ENCODE results near the gene FAM83D.

DNA sequence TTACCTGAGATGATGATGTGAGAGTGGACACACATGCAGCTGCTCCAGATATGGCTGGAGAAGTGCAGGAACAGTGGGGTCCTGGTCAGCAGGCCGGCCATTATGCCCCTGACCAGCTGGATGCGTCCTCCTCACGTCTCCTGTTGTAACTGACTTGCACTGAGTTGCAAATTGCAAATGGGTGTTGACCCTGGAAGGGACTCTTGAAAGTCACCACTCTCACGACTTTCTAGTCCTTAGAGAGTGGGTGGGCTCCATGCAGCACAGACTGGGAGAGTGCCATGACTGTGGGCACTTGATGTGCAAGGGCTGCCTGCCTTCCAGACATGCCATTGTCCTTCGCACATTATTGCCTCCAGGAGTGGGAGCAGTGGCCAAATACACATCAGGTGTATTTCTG is 10.8 kb downstream of the FAM83D start:
- TF ChIP-seq, protein P1, sequence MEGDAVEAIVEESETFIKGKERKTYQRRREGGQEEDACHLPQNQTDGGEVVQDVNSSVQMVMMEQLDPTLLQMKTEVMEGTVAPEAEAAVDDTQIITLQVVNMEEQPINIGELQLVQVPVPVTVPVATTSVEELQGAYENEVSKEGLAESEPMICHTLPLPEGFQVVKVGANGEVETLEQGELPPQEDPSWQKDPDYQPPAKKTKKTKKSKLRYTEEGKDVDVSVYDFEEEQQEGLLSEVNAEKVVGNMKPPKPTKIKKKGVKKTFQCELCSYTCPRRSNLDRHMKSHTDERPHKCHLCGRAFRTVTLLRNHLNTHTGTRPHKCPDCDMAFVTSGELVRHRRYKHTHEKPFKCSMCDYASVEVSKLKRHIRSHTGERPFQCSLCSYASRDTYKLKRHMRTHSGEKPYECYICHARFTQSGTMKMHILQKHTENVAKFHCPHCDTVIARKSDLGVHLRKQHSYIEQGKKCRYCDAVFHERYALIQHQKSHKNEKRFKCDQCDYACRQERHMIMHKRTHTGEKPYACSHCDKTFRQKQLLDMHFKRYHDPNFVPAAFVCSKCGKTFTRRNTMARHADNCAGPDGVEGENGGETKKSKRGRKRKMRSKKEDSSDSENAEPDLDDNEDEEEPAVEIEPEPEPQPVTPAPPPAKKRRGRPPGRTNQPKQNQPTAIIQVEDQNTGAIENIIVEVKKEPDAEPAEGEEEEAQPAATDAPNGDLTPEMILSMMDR (IDR thresholded peaks at IDR 0.05; ENCODE audit: low read depth, low read length, poor library complexity, severe bottlenecking): no peak
- TF ChIP-seq EZH2phosphoT487 (IDR thresholded peaks at IDR 0.05; ENCODE audit: borderline replicate concordance, low read length): no peak
